Colonic mucosa (tissue), 4 donors: ENCODE results near the gene B3GALT6. TPM values are rescaled to one million over a fixed set of nuclear protein-coding genes. Genes with fewer than 3 reads are reported as not detected.
"Not testable (repeated sequence)": the region's sequence is repeated elsewhere in the genome, so short reads cannot be mapped to it uniquely, and the experiment has no call there.

Experiments
- DNase-seq: peaks from one replicate; pipeline ENCODE4 v3.0.0-alpha.2; 2020
- H3K27ac ChIP-seq: fragments of 200-600 bp; one replicate; pipeline ENCODE4 v1.8.0; 2021
- H3K27me3 ChIP-seq: fragments of 200-600 bp; one replicate; pipeline ENCODE4 v1.8.0; 2021
- H3K36me3 ChIP-seq: fragments of 200-600 bp; one replicate; pipeline ENCODE4 v1.8.0; 2021
- H3K4me1 ChIP-seq: fragments of 200-600 bp; one replicate; pipeline ENCODE4 v1.8.0; 2021; ENCODE audit warnings: mild to moderate bottlenecking
- H3K4me3 ChIP-seq: fragments of 200-600 bp; one replicate; pipeline ENCODE4 v1.8.0; 2021
- H3K9ac ChIP-seq, 2 donors: one replicate each; pipeline ENCODE4 v1.7.0; 2013; ENCODE audit warnings: control low read depth in 2 of 2, low read depth in 2 of 2, low read length in 2 of 2
- H3K9me3 ChIP-seq: fragments of 200-600 bp; one replicate; pipeline ENCODE4 v1.8.0; 2021
- intact Hi-C: fragments of 100-400 bp; cut with DNase I; formaldehyde crosslinking; loops from one replicate; pipeline ENCODE4 v1.14.1; 2022
- total RNA-seq, 2 donors: library from RNA; stranded (reverse); fragmentation: NEBNext Ultra II Directional in 1 of 2; extraction: Animal tissue kit (Norgen Biotek cat#: 25700) in 1 of 2; gene quantifications; one replicate each; pipeline ENCODE4 v1.2.1, GENCODE V29; 2021
- TF ChIP-seq, protein P1 (sequence below): fragments of 200-600 bp; IDR thresholded peaks from one replicate; pipeline ENCODE4 v1.8.0; 2022; ENCODE audit warnings: antibody characterized with exemption, mild to moderate bottlenecking
- donor health status: healthy.
- donor health status: DM: no; HTN: no; CAD: no.
- donor health status: DM: no; HTN: no; CAD: no.

B3GALT6 gene
- total RNA-seq, 2 donors from 2014 or later = 8.0 to 12.0 TPM

DNA sequence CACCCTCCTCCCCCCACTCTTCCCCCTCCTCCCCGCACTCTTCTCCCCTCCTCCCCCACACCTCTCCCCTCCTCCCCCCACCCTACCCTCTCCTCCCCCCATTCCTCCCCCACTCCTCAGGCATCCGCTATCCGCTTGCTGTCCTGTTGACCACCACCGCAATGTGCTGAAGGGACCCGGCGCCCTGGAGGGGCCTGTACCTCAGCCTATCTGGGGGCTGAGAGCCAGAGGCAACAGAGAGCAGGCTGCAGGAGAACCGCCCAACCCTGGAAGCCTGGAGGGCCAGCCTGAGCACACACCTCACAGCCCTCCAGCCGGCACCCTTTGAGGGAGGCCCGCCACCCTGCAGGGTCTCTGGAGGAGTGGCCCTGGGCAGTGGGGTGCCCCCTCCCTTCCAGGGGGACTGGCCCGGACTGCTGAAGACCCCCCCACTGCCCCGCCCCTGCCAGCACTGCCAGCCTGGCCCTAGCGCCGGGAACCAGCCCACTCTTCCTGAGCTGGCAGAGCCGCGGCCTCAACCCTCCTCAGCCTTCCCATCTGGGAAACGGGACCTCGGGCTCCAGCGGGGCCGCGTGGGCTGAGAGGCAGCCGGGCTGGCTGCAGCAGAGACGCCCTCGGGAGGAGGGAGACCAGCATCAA, 13.3 kb downstream of the B3GALT6 start:
- Histone ChIP-seq H3K4me3 (no peak overlapping the region), H3K36me3 (no peaks in the 10 kb centered on the region), H3K27ac (no peak overlapping the region), H3K4me1 (no peaks in the 10 kb centered on the region), H3K9me3 (no peaks in the 10 kb centered on the region), H3K9ac (no peak overlapping the region), H3K27me3 (peaks cover 25% of the 10 kb centered on the region)
- TF ChIP-seq, protein P1, sequence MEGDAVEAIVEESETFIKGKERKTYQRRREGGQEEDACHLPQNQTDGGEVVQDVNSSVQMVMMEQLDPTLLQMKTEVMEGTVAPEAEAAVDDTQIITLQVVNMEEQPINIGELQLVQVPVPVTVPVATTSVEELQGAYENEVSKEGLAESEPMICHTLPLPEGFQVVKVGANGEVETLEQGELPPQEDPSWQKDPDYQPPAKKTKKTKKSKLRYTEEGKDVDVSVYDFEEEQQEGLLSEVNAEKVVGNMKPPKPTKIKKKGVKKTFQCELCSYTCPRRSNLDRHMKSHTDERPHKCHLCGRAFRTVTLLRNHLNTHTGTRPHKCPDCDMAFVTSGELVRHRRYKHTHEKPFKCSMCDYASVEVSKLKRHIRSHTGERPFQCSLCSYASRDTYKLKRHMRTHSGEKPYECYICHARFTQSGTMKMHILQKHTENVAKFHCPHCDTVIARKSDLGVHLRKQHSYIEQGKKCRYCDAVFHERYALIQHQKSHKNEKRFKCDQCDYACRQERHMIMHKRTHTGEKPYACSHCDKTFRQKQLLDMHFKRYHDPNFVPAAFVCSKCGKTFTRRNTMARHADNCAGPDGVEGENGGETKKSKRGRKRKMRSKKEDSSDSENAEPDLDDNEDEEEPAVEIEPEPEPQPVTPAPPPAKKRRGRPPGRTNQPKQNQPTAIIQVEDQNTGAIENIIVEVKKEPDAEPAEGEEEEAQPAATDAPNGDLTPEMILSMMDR = no peak
- intact Hi-C loops = no loop called here
- DNase-seq = no peak

GRCh38 chr1:1245817-1246576, 14.0 kb downstream of the B3GALT6 start:
- Histone ChIP-seq H3K9ac (no peak overlapping the region), H3K27me3 (peaks cover 25% of the 10 kb centered on the region), H3K9me3 (no peaks in the 10 kb centered on the region), H3K36me3 (no peaks in the 10 kb centered on the region), H3K4me1 (no peaks in the 10 kb centered on the region), H3K27ac (no peak overlapping the region), H3K4me3 (no peak overlapping the region)
- intact Hi-C loops = no loop called here
- TF ChIP-seq, protein P1 = no peak
- DNase-seq = no peak

- Histone ChIP-seq H3K27me3 (peaks cover 25% of the 10 kb centered on the region), H3K27ac (no peak within 1 kb of the TSS), H3K4me1 (no peaks in the 10 kb centered on the region), H3K9me3 (no peaks in the 10 kb centered on the region), H3K4me3 (no peak within 1 kb of the TSS), H3K36me3 (no peaks in the 10 kb centered on the region), H3K9ac (no peak within 1 kb of the TSS)
- no peak for DNase-seq
- intact Hi-C loops = no loop called here
- TF ChIP-seq, protein P1 = no peak
These were observed 14.7 kb downstream of the B3GALT6 start, which contains the start of gene C1QTNF12 for GRCh38 chr1:1246577-1247340. TSS of gene C1QTNF12 (minus strand) at chr1:1246722. CDS start at chr1:1246690, 32 bp downstream.

GRCh38 chr1:1247341-1247913, 15.4 kb downstream of the B3GALT6 start:
- intact Hi-C loops = no loop called here
- no peak for DNase-seq
- no peaks in the 10 kb centered on the region for H3K4me1 ChIP-seq
- TF ChIP-seq, protein P1 = no peak
- H3K4me3 ChIP-seq = no peak overlapping the region
- H3K36me3 ChIP-seq = no peaks in the 10 kb centered on the region
- H3K9me3 ChIP-seq = no peaks in the 10 kb centered on the region
- no peak overlapping the region for H3K9ac ChIP-seq
- H3K27me3 ChIP-seq = peaks cover 25% of the 10 kb centered on the region
- no peak overlapping the region for H3K27ac ChIP-seq

- H3K4me3 ChIP-seq, intact Hi-C loops, DNase-seq, H3K9ac ChIP-seq, H3K4me1 ChIP-seq, H3K9me3 ChIP-seq, H3K27ac ChIP-seq, H3K36me3 ChIP-seq: not testable (repeated sequence)
- H3K27me3 ChIP-seq = peaks cover 25% of the 10 kb centered on the region
These were observed 16.2 kb downstream of the B3GALT6 start for GRCh38 chr1:1248009-1248913.
